ENCODE measurements around the gene CHPF2.

CHPF2 gene

GRCh38 chr7:151269511-151269910 is 37.2 kb downstream of the CHPF2 start:
- DNase-seq = no peak

GRCh38 chr7:151271699-151272355 is 39.5 kb downstream of the CHPF2 start:
- DNase-seq = peak; percentile 20 to 45

- DNase-seq = no peak
Observed at GRCh38 chr7:151272405-151272804, 40.1 kb downstream of the CHPF2 start.

GRCh38 chr7:151272877-151273276 is 40.6 kb downstream of the CHPF2 start:
- no peak for DNase-seq

- DNase-seq = peak in 1 of 2 donors; percentile 30
Observed at GRCh38 chr7:151273651-151274390, 41.5 kb downstream of the CHPF2 start.

GRCh38 chr7:151274396-151274795 is 42.1 kb downstream of the CHPF2 start:
- no peak for DNase-seq

GRCh38 chr7:151274936-151275812 is 42.9 kb downstream of the CHPF2 start:
- no peak for DNase-seq

- DNase-seq = peak in 1 of 2 donors; percentile 8
Observed at GRCh38 chr7:151275813-151276577, 43.7 kb downstream of the CHPF2 start.

- DNase-seq = peak; percentile 58 to 60
Observed at GRCh38 chr7:151276666-151277590, 44.6 kb downstream of the CHPF2 start.

GRCh38 chr7:151277631-151278030 is 45.3 kb downstream of the CHPF2 start:
- no peak for DNase-seq

- no peak for DNase-seq
Observed at GRCh38 chr7:151278949-151279348, 46.7 kb downstream of the CHPF2 start.

GRCh38 chr7:151279868-151280267 is 47.6 kb downstream of the CHPF2 start:
- DNase-seq = no peak

GRCh38 chr7:151280388-151281019 is 48.2 kb downstream of the CHPF2 start:
- no peak for DNase-seq

- DNase-seq = no peak
Observed at GRCh38 chr7:151281686-151282085, 49.4 kb downstream of the CHPF2 start.

GRCh38 chr7:151282111-151282510 is 49.8 kb downstream of the CHPF2 start:
- no peak for DNase-seq

GRCh38 chr7:151283302-151283701 is 51.0 kb downstream of the CHPF2 start:
- DNase-seq = no peak

GRCh38 chr7:151286148-151286547 is 53.9 kb downstream of the CHPF2 start:
- DNase-seq = no peak
